HL-60 (cell line): ENCODE measurements around the gene ASTN2.

ENCODE experiments used
- GABPA ChIP-seq: IDR thresholded peaks from 2 replicates; pipeline ENCODE4 v1.6.1; 2012; ENCODE audit warnings: low read depth
- SPI1 ChIP-seq: IDR thresholded peaks from 2 replicates; pipeline ENCODE4 v1.6.1; 2012; ENCODE audit warnings: low read depth, mild to moderate bottlenecking, borderline replicate concordance
- TF ChIP-seq, protein P1 (sequence below): IDR thresholded peaks from one replicate; pipeline ENCODE4 v1.5.1; 2011; ENCODE audit warnings: low read length, control low read depth, inconsistent platforms; ENCODE audit not compliant: insufficient read depth

- TF ChIP-seq, protein P1, sequence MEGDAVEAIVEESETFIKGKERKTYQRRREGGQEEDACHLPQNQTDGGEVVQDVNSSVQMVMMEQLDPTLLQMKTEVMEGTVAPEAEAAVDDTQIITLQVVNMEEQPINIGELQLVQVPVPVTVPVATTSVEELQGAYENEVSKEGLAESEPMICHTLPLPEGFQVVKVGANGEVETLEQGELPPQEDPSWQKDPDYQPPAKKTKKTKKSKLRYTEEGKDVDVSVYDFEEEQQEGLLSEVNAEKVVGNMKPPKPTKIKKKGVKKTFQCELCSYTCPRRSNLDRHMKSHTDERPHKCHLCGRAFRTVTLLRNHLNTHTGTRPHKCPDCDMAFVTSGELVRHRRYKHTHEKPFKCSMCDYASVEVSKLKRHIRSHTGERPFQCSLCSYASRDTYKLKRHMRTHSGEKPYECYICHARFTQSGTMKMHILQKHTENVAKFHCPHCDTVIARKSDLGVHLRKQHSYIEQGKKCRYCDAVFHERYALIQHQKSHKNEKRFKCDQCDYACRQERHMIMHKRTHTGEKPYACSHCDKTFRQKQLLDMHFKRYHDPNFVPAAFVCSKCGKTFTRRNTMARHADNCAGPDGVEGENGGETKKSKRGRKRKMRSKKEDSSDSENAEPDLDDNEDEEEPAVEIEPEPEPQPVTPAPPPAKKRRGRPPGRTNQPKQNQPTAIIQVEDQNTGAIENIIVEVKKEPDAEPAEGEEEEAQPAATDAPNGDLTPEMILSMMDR = no peak
- no peak for TF ChIP-seq SPI1
- no peak for TF ChIP-seq GABPA
Observed at GRCh38 chr9:117323390-117323789, 91.5 kb downstream of the ASTN2 start.
